ENCODE measurements around the gene PON3. TPM values are rescaled to one million over a fixed set of nuclear protein-coding genes. Genes with fewer than 3 reads are reported as not detected.

The PON3 gene
- total RNA-seq, 1 experiment from 2014 or later, result 15.0 TPM

DNA sequence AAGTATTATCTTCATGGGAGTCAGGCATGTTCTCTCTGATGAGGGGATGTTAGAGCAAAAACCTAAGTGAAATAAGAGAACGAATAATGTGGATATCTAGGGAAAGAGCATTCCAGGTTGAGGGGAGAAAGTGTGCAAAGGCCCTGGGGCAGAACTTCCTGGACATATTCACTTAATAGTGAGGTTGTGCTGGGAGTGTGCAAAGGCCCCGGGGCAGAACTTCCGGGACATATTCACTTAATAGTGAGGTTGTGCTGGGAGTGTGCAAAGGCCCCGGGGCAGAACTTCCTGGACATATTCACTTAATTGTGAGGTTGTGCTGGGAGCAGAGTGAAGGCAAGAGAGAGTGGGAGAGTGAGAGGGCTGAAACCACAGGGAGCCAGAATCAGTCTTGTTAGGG, 83.6 kb downstream of the PON3 start:
- H3K36me3 Mint-ChIP-seq (ENCODE audit: insufficient read depth, unreplicated experiment), result no peaks in the 10 kb centered on the region
- peaks cover 8% of the 10 kb centered on the region for H3K27me3 Mint-ChIP-seq (ENCODE audit: insufficient read depth, unreplicated experiment)
- no TSS peak for BruUV-seq (replicated peaks)
- no peaks in the 10 kb centered on the region for H3K4me1 Mint-ChIP-seq (ENCODE audit: low read depth, unreplicated experiment)
- CTCF ChIA-PET, result no interaction called here
- no peaks in the 10 kb centered on the region for H3K36me3 ChIP-seq (ENCODE audit: control insufficient read depth, insufficient read depth, low read length)
- POLR2A ChIA-PET, result no interaction called here
- no peak overlapping the region for H3K4me3 ChIP-seq (ENCODE audit: low read depth, low read length)
- no peaks in the 10 kb centered on the region for H3K4me1 ChIP-seq
- H3K27ac Mint-ChIP-seq (ENCODE audit: unreplicated experiment), result no peak overlapping the region
- H3K27me3 ChIP-seq (replicated peaks; ENCODE audit: control insufficient read depth, insufficient read depth, low read length), result no peaks in the 10 kb centered on the region
- intact Hi-C loops (cut with micrococcal nuclease; ENCODE audit: unreplicated experiment), result no loop called here
- no peaks in the 10 kb centered on the region for H3K9me3 Mint-ChIP-seq (ENCODE audit: unreplicated experiment)
- DNase-seq, result no peak
- TF ChIP-seq, protein P1, sequence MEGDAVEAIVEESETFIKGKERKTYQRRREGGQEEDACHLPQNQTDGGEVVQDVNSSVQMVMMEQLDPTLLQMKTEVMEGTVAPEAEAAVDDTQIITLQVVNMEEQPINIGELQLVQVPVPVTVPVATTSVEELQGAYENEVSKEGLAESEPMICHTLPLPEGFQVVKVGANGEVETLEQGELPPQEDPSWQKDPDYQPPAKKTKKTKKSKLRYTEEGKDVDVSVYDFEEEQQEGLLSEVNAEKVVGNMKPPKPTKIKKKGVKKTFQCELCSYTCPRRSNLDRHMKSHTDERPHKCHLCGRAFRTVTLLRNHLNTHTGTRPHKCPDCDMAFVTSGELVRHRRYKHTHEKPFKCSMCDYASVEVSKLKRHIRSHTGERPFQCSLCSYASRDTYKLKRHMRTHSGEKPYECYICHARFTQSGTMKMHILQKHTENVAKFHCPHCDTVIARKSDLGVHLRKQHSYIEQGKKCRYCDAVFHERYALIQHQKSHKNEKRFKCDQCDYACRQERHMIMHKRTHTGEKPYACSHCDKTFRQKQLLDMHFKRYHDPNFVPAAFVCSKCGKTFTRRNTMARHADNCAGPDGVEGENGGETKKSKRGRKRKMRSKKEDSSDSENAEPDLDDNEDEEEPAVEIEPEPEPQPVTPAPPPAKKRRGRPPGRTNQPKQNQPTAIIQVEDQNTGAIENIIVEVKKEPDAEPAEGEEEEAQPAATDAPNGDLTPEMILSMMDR (IDR thresholded peaks at IDR 0.05; ENCODE audit: insufficient read depth in 1 of 2, low read depth in 1 of 2, low read length in 1 of 2, severe bottlenecking in 1 of 2, unreplicated experiment in 1 of 2), result no peak
- H3K4me3 Mint-ChIP-seq (ENCODE audit: unreplicated experiment), result no peak overlapping the region
- no peaks in the 10 kb centered on the region for H3K9me3 ChIP-seq

DNA sequence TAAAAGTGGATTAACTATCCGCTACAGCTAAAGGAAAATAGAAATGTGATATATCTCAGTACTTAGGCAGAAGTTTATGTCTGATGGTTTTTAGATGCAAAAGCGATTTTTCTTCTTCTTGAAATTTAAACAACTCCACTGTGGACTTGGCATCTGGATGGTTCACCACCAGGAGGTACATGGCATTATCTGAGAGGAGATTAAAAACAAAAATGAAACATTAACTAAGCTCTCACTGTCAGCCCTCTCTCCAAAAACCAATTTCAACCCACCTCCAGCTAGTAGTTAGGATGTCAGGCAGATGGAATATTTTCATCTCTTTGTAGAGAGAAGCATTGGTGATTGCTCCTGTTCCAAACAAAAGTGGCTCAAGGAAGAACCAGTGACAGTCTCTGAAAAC, 84.8 kb downstream of the PON3 start:
- Mint-ChIP-seq H3K4me3 (ENCODE audit: unreplicated experiment) (no peak overlapping the region), H3K27me3 (ENCODE audit: insufficient read depth, unreplicated experiment) (peaks cover 8% of the 10 kb centered on the region), H3K4me1 (ENCODE audit: low read depth, unreplicated experiment) (no peaks in the 10 kb centered on the region), H3K9me3 (ENCODE audit: unreplicated experiment) (no peaks in the 10 kb centered on the region), H3K27ac (ENCODE audit: unreplicated experiment) (no peak overlapping the region), H3K36me3 (ENCODE audit: insufficient read depth, unreplicated experiment) (no peaks in the 10 kb centered on the region)
- DNase-seq, result no peak
- no TSS peak for BruUV-seq (replicated peaks)
- TF ChIP-seq, protein P1 (IDR thresholded peaks at IDR 0.05; ENCODE audit: insufficient read depth in 1 of 2, low read depth in 1 of 2, low read length in 1 of 2, severe bottlenecking in 1 of 2, unreplicated experiment in 1 of 2), result no peak
- Histone ChIP-seq H3K4me1 (no peaks in the 10 kb centered on the region), H3K27me3 (replicated peaks; ENCODE audit: control insufficient read depth, insufficient read depth, low read length) (no peaks in the 10 kb centered on the region), H3K36me3 (ENCODE audit: control insufficient read depth, insufficient read depth, low read length) (no peaks in the 10 kb centered on the region), H3K9me3 (no peaks in the 10 kb centered on the region), H3K4me3 (ENCODE audit: low read depth, low read length) (no peak overlapping the region)
- POLR2A ChIA-PET, result no interaction called here
- CTCF ChIA-PET, result no interaction called here
- intact Hi-C loops (cut with micrococcal nuclease; ENCODE audit: unreplicated experiment), result no loop called here

DNA sequence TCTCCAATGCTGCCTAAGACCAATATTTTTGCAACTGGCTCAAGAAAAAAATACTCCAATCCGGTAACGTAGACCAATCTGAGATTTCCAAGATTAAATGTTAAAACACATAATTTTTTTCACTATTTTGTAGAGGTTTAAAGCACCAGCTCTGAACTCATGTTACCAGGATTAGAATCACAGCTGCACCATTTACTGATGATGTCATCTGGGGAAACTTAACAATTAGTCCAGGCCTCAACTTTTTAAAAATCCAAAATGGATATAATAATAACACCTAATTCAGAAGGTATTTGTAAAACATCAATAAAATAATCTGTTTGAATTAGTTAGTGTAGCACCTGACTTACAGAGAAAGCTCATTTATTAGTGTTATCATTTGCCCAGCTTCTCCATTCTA, 86.2 kb downstream of the PON3 start:
- CTCF ChIA-PET, result no interaction called here
- no peak overlapping the region for H3K4me3 Mint-ChIP-seq (ENCODE audit: unreplicated experiment)
- H3K27me3 Mint-ChIP-seq (ENCODE audit: insufficient read depth, unreplicated experiment), result peaks cover 14% of the 10 kb centered on the region
- POLR2A ChIA-PET, result no interaction called here
- intact Hi-C loops (cut with micrococcal nuclease; ENCODE audit: unreplicated experiment), result no loop called here
- H3K27ac Mint-ChIP-seq (ENCODE audit: unreplicated experiment), result no peak overlapping the region
- H3K4me3 ChIP-seq (ENCODE audit: low read depth, low read length), result no peak overlapping the region
- no peaks in the 10 kb centered on the region for H3K36me3 Mint-ChIP-seq (ENCODE audit: insufficient read depth, unreplicated experiment)
- DNase-seq, result no peak
- TF ChIP-seq, protein P1 (IDR thresholded peaks at IDR 0.05; ENCODE audit: insufficient read depth in 1 of 2, low read depth in 1 of 2, low read length in 1 of 2, severe bottlenecking in 1 of 2, unreplicated experiment in 1 of 2), result no peak
- H3K27me3 ChIP-seq (replicated peaks; ENCODE audit: control insufficient read depth, insufficient read depth, low read length), result no peaks in the 10 kb centered on the region
- no peaks in the 10 kb centered on the region for H3K4me1 ChIP-seq
- H3K9me3 Mint-ChIP-seq (ENCODE audit: unreplicated experiment), result no peaks in the 10 kb centered on the region
- no TSS peak for BruUV-seq (replicated peaks)
- H3K4me1 Mint-ChIP-seq (ENCODE audit: low read depth, unreplicated experiment), result no peaks in the 10 kb centered on the region
- no peaks in the 10 kb centered on the region for H3K9me3 ChIP-seq
- no peaks in the 10 kb centered on the region for H3K36me3 ChIP-seq (ENCODE audit: control insufficient read depth, insufficient read depth, low read length)

Other genes starting within 250 kb of the PON3 start
- not detected in 2 replicates for gene PON1, start 71.8 kb downstream of the PON3 start, total RNA-seq (2022)
- gene PON2, start 38.7 kb upstream of the PON3 start, total RNA-seq (2022), result 140 and 141 TPM in 2 replicates
- not detected in 2 replicates for gene ASB4, start 89.6 kb upstream of the PON3 start, total RNA-seq (2022)
- gene PDK4, start 200.1 kb upstream of the PON3 start, total RNA-seq (2022), result 0.12 and 0.20 TPM in 2 replicates